Esophagus muscularis mucosa (tissue), 4 donors: Measurements from ENCODE around the gene SERPINB6. TPM values are rescaled to one million over a fixed set of nuclear protein-coding genes. Genes with fewer than 3 reads are reported as not detected.
"Not testable (repeated sequence)": the region's sequence is repeated elsewhere in the genome, so short reads cannot be mapped to it uniquely, and the experiment has no call there.

Source experiments
- DNase-seq: peaks from one replicate; pipeline ENCODE4 v3.0.0-alpha.2; 2017; ENCODE audit errors: extremely low spot score
- H3K27ac ChIP-seq, 4 donors: fragments of 200-600 bp; sonication (generic); replicated peaks in 1 of 4; 1 replicate in 3 of 4; 2 replicates in 1 of 4; pipeline ENCODE4 v1.5.1; 2016 to 2019; ENCODE audit warnings: mild to moderate bottlenecking in 1 of 4
- H3K27me3 ChIP-seq, 4 donors: fragments of 200-600 bp; sonication (generic); one replicate each; pipeline versions ENCODE4 v1.5.1 to v1.6.0; 2016 to 2019
- H3K36me3 ChIP-seq, 4 donors: fragments of 200-600 bp; sonication (generic); one replicate each; pipeline ENCODE4 v1.5.1; 2016 to 2019
- H3K4me1 ChIP-seq, 4 donors: fragments of 200-600 bp; sonication (generic); one replicate each; pipeline ENCODE4 v1.5.1; 2016 to 2019
- H3K4me3 ChIP-seq, 4 donors: fragments of 200-600 bp; sonication (generic); 1 replicate in 2 of 4; 2 replicates in 2 of 4; pipeline ENCODE4 v1.5.1; 2016 to 2019; ENCODE audit warnings: mild to moderate bottlenecking in 4 of 4, moderate library complexity in 1 of 4
- H3K9me3 ChIP-seq, 4 donors: fragments of 200-600 bp; sonication (generic); 1 replicate in 3 of 4; 2 replicates in 1 of 4; pipeline ENCODE4 v1.5.1; 2016 to 2019
- CTCF ChIP-seq, 3 experiments: fragments of 200-600 bp in 2 of 3; fragments of 450-650 bp in 1 of 3; sonication (generic) in 2 of 3; IDR thresholded peaks; one replicate each; pipeline ENCODE4 v1.5.1; 2017 to 2019; ENCODE audit warnings: antibody characterized with exemption in 3 of 3, mild to moderate bottlenecking in 2 of 3, moderate library complexity in 1 of 3
- EP300 ChIP-seq: sonication (generic); formaldehyde crosslinking; IDR thresholded peaks from one replicate; pipeline ENCODE4 v1.6.1; 2017; ENCODE audit warnings: antibody characterized with exemption
- POLR2A ChIP-seq: fragments of 450-650 bp; IDR thresholded peaks from one replicate; pipeline ENCODE4 v1.6.1; 2017; ENCODE audit warnings: antibody characterized with exemption, moderate library complexity, mild to moderate bottlenecking, low read depth
- POLR2AphosphoS5 ChIP-seq, 2 donors: sonication (generic); formaldehyde crosslinking; IDR thresholded peaks; one replicate each; pipeline ENCODE4 v1.6.1; 2017; ENCODE audit warnings: antibody characterized with exemption in 2 of 2
- WGBS: methylation state at CpG from one replicate; pipeline ENCODE4 v1.1.5; 2018; 5-methylcytosine and 5-hydroxymethylcytosine counted together
- intact Hi-C: fragments of 100-400 bp; cut with DNase I; formaldehyde crosslinking; loops from one replicate; pipeline ENCODE4 v1.15.1; 2023
- total RNA-seq, 4 donors: library from RNA; depleted of rRNA; stranded (reverse); fragments of >200 nt; gene quantifications; one replicate each; pipeline versions ENCODE4 v1.1.0 to v1.2.1, GENCODE V29; 2016

Gene SERPINB6
- total RNA-seq, 4 donors from 2014 or later: 114 to 125 (median 124) TPM

- H3K9me3 ChIP-seq: peaks cover 0 to 7% (median 2%) of the 10 kb centered on the region in 4 donors
- H3K27me3 ChIP-seq: no peaks in the 10 kb centered on the region
- no peak overlapping the region for H3K27ac ChIP-seq
- no peak for TF ChIP-seq POLR2AphosphoS5 (IDR thresholded peaks at IDR 0.05)
- TF ChIP-seq EP300: no peak
- no peak for TF ChIP-seq CTCF (IDR thresholded peaks at IDR 0.05)
- no peak for TF ChIP-seq POLR2A
- peaks cover 6 to 14% (median 8%) of the 10 kb centered on the region in 4 donors for H3K4me1 ChIP-seq
- intact Hi-C loops: no loop called here
- no peak for DNase-seq
- no peak overlapping the region for H3K4me3 ChIP-seq
- peaks cover 30 to 76% (median 62%) of the 10 kb centered on the region in 4 donors for H3K36me3 ChIP-seq
- 94% methylated on average over 5 of the region's 5 CpGs for WGBS
Measured at GRCh38 chr6:3006476-3006875, 35.1 kb upstream of the SERPINB6 start.

- no peak for DNase-seq
- Histone ChIP-seq H3K27ac (no peak overlapping the region), H3K36me3 (peaks cover 27 to 70% (median 59%) of the 10 kb centered on the region in 4 donors), H3K27me3 (no peaks in the 10 kb centered on the region), H3K9me3 (peaks cover 0 to 1% (median 0%) of the 10 kb centered on the region in 4 donors), H3K4me3 (no peak overlapping the region), H3K4me1 (peaks cover 12 to 20% (median 14%) of the 10 kb centered on the region in 4 donors)
- intact Hi-C loops: loop anchor here (2.0 kb wide), 1 partner anchor 41 kb away; no protein-coding TSS in a partner anchor
- 94% methylated on average over 8 of the region's 9 CpGs for WGBS
- no peak for TF ChIP-seq EP300
- no peak for TF ChIP-seq POLR2A
- TF ChIP-seq CTCF (IDR thresholded peaks at IDR 0.05): no peak
- TF ChIP-seq POLR2AphosphoS5 (IDR thresholded peaks at IDR 0.05): no peak
Measured at GRCh38 chr6:3005874-3006273, 34.5 kb upstream of the SERPINB6 start.

GRCh38 chr6:3005077-3005476 lies 33.7 kb upstream of the SERPINB6 start:
- DNase-seq: no peak
- 96% methylated on average over 9 of the region's 9 CpGs for WGBS
- H3K9me3 ChIP-seq: no peaks in the 10 kb centered on the region
- intact Hi-C loops: loop anchor here (2.0 kb wide), 1 partner anchor 42 kb away; no protein-coding TSS in a partner anchor
- peaks cover 19 to 62% (median 51%) of the 10 kb centered on the region in 4 donors for H3K36me3 ChIP-seq
- no peak overlapping the region for H3K4me3 ChIP-seq
- TF ChIP-seq CTCF (IDR thresholded peaks at IDR 0.05) (no peak), EP300 (no peak), POLR2AphosphoS5 (IDR thresholded peaks at IDR 0.05) (no peak), POLR2A (no peak)
- H3K27me3 ChIP-seq: no peaks in the 10 kb centered on the region
- no peak overlapping the region for H3K27ac ChIP-seq
- peaks cover 20 to 28% (median 21%) of the 10 kb centered on the region in 4 donors for H3K4me1 ChIP-seq

- peaks cover 11 to 43% (median 34%) of the 10 kb centered on the region in 4 donors for H3K36me3 ChIP-seq
- H3K4me1 ChIP-seq: peaks cover 25 to 40% (median 33%) of the 10 kb centered on the region in 4 donors
- intact Hi-C loops, H3K4me3 ChIP-seq, H3K27me3 ChIP-seq, DNase-seq, H3K27ac ChIP-seq, H3K9me3 ChIP-seq: not testable (repeated sequence)
- 93% methylated on average over 2 of the region's 5 CpGs for WGBS
Measured at GRCh38 chr6:3003226-3003625, 31.9 kb upstream of the SERPINB6 start.

- Histone ChIP-seq H3K27me3 (no peaks in the 10 kb centered on the region), H3K4me3 (no peak overlapping the region), H3K4me1 (peaks cover 25 to 42% (median 33%) of the 10 kb centered on the region in 4 donors), H3K9me3 (no peaks in the 10 kb centered on the region), H3K27ac (peak overlapping the region in 1 of 4 donors; percentile 22), H3K36me3 (peaks cover 11 to 31% (median 22%) of the 10 kb centered on the region in 4 donors)
- intact Hi-C loops: no loop called here
- TF ChIP-seq POLR2A (no peak), CTCF (IDR thresholded peaks at IDR 0.05) (peak in 2 of 3 experiments; percentile 32 to 45), POLR2AphosphoS5 (IDR thresholded peaks at IDR 0.05) (peak in 1 of 2 donors; percentile 6)
- no peak for DNase-seq
- WGBS: 71% methylated on average over 2 of the region's 2 CpGs
Measured at GRCh38 chr6:3001773-3002293, 30.5 kb upstream of the SERPINB6 start.
